HG03378 (cell line): ENCODE results near the gene PSG6.
"Not testable (repeated sequence)": the region's sequence is repeated elsewhere in the genome, so short reads cannot be mapped to it uniquely, and the experiment has no call there.

ENCODE experiments used
- ATAC-seq: cut with Tn5 transposase; IDR thresholded peaks from one replicate; pipeline ENCODE4 v1.9.1; 2021; ENCODE audit warnings: mild to moderate bottlenecking, moderate library complexity; ENCODE audit not compliant: unreplicated experiment

PSG6 gene

GRCh38 chr19:42854745-42855144, 62.9 kb downstream of the PSG6 start:
- not testable (repeated sequence) for ATAC-seq

GRCh38 chr19:42853231-42853630, 64.5 kb downstream of the PSG6 start:
- not testable (repeated sequence) for ATAC-seq

GRCh38 chr19:42852821-42853220, 64.9 kb downstream of the PSG6 start:
- not testable (repeated sequence) for ATAC-seq
